NT2/D1 (cell line): ENCODE results near the gene POTEH.
"Not testable (repeated sequence)": the region's sequence is repeated elsewhere in the genome, so short reads cannot be mapped to it uniquely, and the experiment has no call there.

ENCODE experiments used
- DNase-seq: peaks from one replicate; pipeline ENCODE4 v3.0.0-alpha.2; 2011; ENCODE audit warnings: low read depth, low spot score
- H3K27me3 ChIP-seq: 2 replicates; pipeline ENCODE4 v1.6.0; 2011; ENCODE audit warnings: mild to moderate bottlenecking; ENCODE audit not compliant: insufficient read length, insufficient read depth
- H3K36me3 ChIP-seq: 2 replicates; pipeline ENCODE4 v1.6.1; 2011; ENCODE audit warnings: mild to moderate bottlenecking, low read length, mixed read lengths; ENCODE audit not compliant: insufficient read depth, insufficient read length
- H3K4me1 ChIP-seq: 2 replicates; pipeline ENCODE4 v1.5.1; 2011; ENCODE audit not compliant: insufficient read depth, insufficient read length
- H3K4me3 ChIP-seq: 2 replicates; pipeline ENCODE4 v1.5.1; 2011; ENCODE audit warnings: low read depth; ENCODE audit not compliant: insufficient read length
- H3K9ac ChIP-seq: 2 replicates; pipeline ENCODE4 v1.6.0; 2011; ENCODE audit warnings: low read depth; ENCODE audit not compliant: insufficient read length
- H3K9me3 ChIP-seq: 2 replicates; pipeline ENCODE4 v1.5.1; 2011; ENCODE audit warnings: mild to moderate bottlenecking, low read length; ENCODE audit not compliant: insufficient read depth

POTEH gene

GRCh38 chr22:15687086-15687485 lies 2.7 kb upstream of the POTEH start:
- H3K4me3 ChIP-seq, H3K9ac ChIP-seq, H3K4me1 ChIP-seq, H3K27me3 ChIP-seq, H3K9me3 ChIP-seq, DNase-seq, H3K36me3 ChIP-seq: not testable (repeated sequence)

GRCh38 chr22:15687676-15688075 lies 2.1 kb upstream of the POTEH start:
- H3K4me1 ChIP-seq, H3K27me3 ChIP-seq, H3K9me3 ChIP-seq, H3K36me3 ChIP-seq, H3K4me3 ChIP-seq, H3K9ac ChIP-seq, DNase-seq: not testable (repeated sequence)

GRCh38 chr22:15688090-15688489 lies 1.7 kb upstream of the POTEH start:
- not testable (repeated sequence) for H3K4me3 ChIP-seq, H3K9ac ChIP-seq, DNase-seq, H3K9me3 ChIP-seq, H3K4me1 ChIP-seq, H3K36me3 ChIP-seq, H3K27me3 ChIP-seq

DNA sequence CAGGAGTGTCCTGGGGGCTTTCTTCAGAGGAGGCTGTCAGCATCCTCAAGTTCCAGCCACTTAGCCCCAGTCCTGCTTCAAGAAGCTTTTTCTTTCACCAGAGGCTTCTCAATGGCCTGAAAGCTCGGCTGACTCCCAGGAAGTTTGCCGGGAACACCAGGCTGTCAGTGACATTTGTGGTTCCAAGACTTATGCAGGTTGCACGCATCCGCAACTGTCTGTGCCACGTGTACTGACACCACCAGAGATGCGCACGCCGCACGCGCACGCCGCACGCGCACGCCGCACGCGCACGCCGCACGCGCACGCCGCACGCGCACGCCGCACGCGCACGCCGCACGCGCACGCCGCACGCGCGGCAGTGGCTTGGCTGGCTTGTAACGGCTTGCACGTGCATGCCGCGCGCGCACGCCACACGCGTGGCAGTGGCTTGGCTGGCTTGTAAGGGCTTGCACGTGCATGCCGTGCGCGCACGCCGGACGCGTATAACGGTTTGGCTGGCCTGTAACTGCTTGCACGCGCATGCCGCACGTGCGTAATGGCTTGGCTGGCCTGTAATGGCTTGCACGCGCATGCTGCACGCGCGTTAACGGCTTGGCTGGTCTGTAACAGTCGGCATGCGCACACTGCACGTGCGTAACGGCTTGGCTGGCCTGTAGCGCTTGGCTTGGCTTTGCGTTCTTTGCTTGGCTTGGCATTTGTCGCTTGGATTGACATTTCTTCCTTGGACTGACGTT lies 646 bp upstream of the POTEH start:
- H3K4me1 ChIP-seq, DNase-seq, H3K4me3 ChIP-seq, H3K9me3 ChIP-seq, H3K36me3 ChIP-seq, H3K27me3 ChIP-seq, H3K9ac ChIP-seq: not testable (repeated sequence)

DNA sequence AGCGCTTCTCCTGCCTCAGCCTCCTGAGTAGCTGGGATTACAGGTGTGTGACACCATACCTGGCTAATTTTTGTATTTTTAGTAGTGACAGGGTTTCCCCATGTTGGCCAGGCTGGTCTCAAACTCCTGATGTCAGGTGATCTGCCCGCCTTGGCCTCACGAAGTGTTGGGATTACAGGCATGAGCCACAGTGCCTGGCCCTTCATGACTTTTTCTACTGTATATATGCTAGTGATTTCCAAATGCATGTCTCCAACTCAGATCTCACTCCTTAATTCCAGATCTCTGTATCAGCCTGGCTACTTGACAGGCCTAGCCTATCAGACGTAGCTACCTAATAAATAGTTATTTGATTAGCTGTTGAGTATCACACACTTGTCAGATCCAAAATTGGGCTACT lies 23.8 kb downstream of the POTEH start:
- not testable (repeated sequence) for H3K36me3 ChIP-seq, DNase-seq, H3K4me1 ChIP-seq, H3K9me3 ChIP-seq, H3K4me3 ChIP-seq, H3K27me3 ChIP-seq, H3K9ac ChIP-seq

DNA sequence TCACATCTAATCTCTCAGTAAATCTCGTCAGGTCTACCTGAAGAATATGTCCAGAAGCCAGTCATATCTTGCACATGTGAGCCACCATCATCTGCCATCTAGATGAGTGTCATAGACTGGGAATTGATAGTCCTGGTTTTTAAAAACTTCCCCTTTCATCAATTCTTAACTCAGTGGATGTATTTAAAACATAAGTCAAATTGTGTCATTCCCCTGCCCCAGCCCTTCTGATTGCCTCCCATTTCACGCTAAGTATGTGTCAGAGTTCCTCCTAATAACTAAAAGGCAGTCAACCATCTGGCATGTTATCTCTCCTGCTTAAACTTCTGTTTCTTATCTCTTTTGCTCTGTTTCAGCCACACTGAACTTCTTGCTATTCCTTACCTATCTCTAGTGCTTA lies 24.3 kb downstream of the POTEH start:
- H3K36me3 ChIP-seq, H3K9ac ChIP-seq, H3K27me3 ChIP-seq, DNase-seq, H3K9me3 ChIP-seq, H3K4me3 ChIP-seq, H3K4me1 ChIP-seq: not testable (repeated sequence)

GRCh38 chr22:15721884-15722283 lies 32.1 kb downstream of the POTEH start:
- not testable (repeated sequence) for H3K4me1 ChIP-seq, H3K27me3 ChIP-seq, H3K9ac ChIP-seq, DNase-seq, H3K4me3 ChIP-seq, H3K36me3 ChIP-seq, H3K9me3 ChIP-seq

- not testable (repeated sequence) for H3K36me3 ChIP-seq, H3K9me3 ChIP-seq, H3K4me3 ChIP-seq, H3K27me3 ChIP-seq, DNase-seq, H3K4me1 ChIP-seq, H3K9ac ChIP-seq
Observed at GRCh38 chr22:15729209-15729917, 39.5 kb downstream of the POTEH start.

DNA sequence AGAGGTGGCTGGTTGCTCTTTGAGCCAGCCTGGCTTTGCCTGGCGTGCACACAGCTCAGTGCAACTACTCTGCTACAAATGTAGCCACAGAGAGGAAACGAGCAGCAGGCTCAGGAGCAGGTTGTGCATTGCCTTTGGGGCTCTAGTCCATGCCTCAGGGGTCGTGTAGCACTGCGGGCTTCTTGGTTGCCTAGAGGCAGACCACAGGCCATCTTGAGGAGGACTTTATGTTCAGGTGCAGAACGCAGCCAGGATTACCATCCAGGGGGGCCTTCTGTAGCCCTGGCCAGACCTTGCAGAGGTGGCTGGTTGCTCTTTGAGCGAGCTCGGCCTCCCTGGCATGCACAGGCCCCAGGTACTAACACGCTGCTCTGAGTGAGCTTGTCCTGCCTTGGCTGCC lies 41.2 kb downstream of the POTEH start:
- H3K4me3 ChIP-seq, DNase-seq, H3K9ac ChIP-seq, H3K4me1 ChIP-seq, H3K36me3 ChIP-seq, H3K27me3 ChIP-seq, H3K9me3 ChIP-seq: not testable (repeated sequence)

DNA sequence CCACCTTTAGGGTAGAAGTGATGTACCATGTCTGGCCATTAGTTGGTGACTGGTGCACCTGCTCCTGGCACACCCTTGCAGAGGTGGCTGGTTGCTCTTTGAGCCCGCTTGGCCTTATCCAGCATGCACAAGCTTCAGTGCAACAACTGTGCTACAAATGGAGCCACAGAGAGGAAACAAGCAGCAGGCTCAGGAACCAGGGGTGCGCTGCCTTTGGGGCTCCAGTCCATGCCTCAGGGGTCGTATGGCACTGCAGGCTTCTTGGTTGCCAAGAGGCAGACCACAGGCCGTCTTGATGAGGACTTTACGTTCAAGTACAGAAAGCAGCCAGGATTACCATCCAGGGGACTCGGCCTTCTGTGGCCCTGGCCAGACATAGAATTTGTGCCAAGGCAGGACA lies 44.6 kb downstream of the POTEH start:
- H3K9me3 ChIP-seq, DNase-seq, H3K27me3 ChIP-seq, H3K36me3 ChIP-seq, H3K9ac ChIP-seq, H3K4me3 ChIP-seq, H3K4me1 ChIP-seq: not testable (repeated sequence)

- H3K9me3 ChIP-seq, H3K27me3 ChIP-seq, H3K4me3 ChIP-seq, H3K36me3 ChIP-seq, H3K9ac ChIP-seq, H3K4me1 ChIP-seq, DNase-seq: not testable (repeated sequence)
Observed at GRCh38 chr22:15738157-15738908, 48.5 kb downstream of the POTEH start.

GRCh38 chr22:15738909-15739391 lies 49.1 kb downstream of the POTEH start:
- not testable (repeated sequence) for H3K4me3 ChIP-seq, H3K36me3 ChIP-seq, H3K27me3 ChIP-seq, DNase-seq, H3K9me3 ChIP-seq, H3K4me1 ChIP-seq, H3K9ac ChIP-seq
